Measurements from ENCODE around the gene SLC39A11.

Gene SLC39A11

GRCh38 chr17:72860778-72861177 lies 231.7 kb downstream of the SLC39A11 start:
- DNase-seq (ENCODE audit: low read depth in 1 of 2, low spot score in 1 of 2): no peak
- Histone ChIP-seq H3K27ac (replicated peaks) (no peak overlapping the region), H3K27me3 (ENCODE audit: insufficient read depth, poor library complexity, severe bottlenecking) (no peaks in the 10 kb centered on the region), H3K4me3 (replicated peaks; ENCODE audit: insufficient read depth, low read length) (no peak overlapping the region)
- TF ChIP-seq GABPA (IDR thresholded peaks at IDR 0.05; ENCODE audit: low read depth) (no peak), POLR2AphosphoS5 (IDR thresholded peaks at IDR 0.05; ENCODE audit: low read depth) (no peak), REST (IDR thresholded peaks at IDR 0.05; ENCODE audit: insufficient replicate concordance, low read depth) (no peak)

- Histone ChIP-seq H3K27me3 (ENCODE audit: insufficient read depth, poor library complexity, severe bottlenecking) (no peaks in the 10 kb centered on the region), H3K4me3 (replicated peaks; ENCODE audit: insufficient read depth, low read length) (no peak overlapping the region), H3K27ac (replicated peaks) (no peak overlapping the region)
- no peak for TF ChIP-seq CTCF (IDR thresholded peaks at IDR 0.05; ENCODE audit: insufficient read depth, low read length)
- TF ChIP-seq GABPA (IDR thresholded peaks at IDR 0.05; ENCODE audit: low read depth): no peak
- TF ChIP-seq REST (IDR thresholded peaks at IDR 0.05; ENCODE audit: insufficient replicate concordance, low read depth): no peak
- no peak for TF ChIP-seq POLR2AphosphoS5 (IDR thresholded peaks at IDR 0.05; ENCODE audit: low read depth)
- no peak for TF ChIP-seq SPI1 (IDR thresholded peaks at IDR 0.05; ENCODE audit: borderline replicate concordance, low read depth)
- DNase-seq (ENCODE audit: low read depth in 1 of 2, low spot score in 1 of 2): no peak
Observed at GRCh38 chr17:72858826-72859495, 233.5 kb downstream of the SLC39A11 start.

- no peak overlapping the region for H3K4me3 ChIP-seq (replicated peaks; ENCODE audit: insufficient read depth, low read length)
- TF ChIP-seq SPI1 (IDR thresholded peaks at IDR 0.05; ENCODE audit: borderline replicate concordance, low read depth) (no peak), CTCF (IDR thresholded peaks at IDR 0.05; ENCODE audit: insufficient read depth, low read length) (no peak), REST (IDR thresholded peaks at IDR 0.05; ENCODE audit: insufficient replicate concordance, low read depth) (no peak), POLR2AphosphoS5 (IDR thresholded peaks at IDR 0.05; ENCODE audit: low read depth) (no peak), GABPA (IDR thresholded peaks at IDR 0.05; ENCODE audit: low read depth) (no peak)
- DNase-seq (ENCODE audit: low read depth in 1 of 2, low spot score in 1 of 2): no peak
- H3K27me3 ChIP-seq (ENCODE audit: insufficient read depth, poor library complexity, severe bottlenecking): no peaks in the 10 kb centered on the region
- no peak overlapping the region for H3K27ac ChIP-seq (replicated peaks)
Observed at GRCh38 chr17:72853440-72854415, 238.8 kb downstream of the SLC39A11 start.

Data from HL-60 (cell line).